Activated naive CD4-positive, alpha-beta T cell (primary cell): ENCODE measurements around the gene PSMD13.
A peak's percentile ranks its signal among the peaks of the same experiment; 100 is the strongest.

ENCODE experiments used
- DNase-seq, 4 experiments: peaks; one replicate each; lab custom pipeline; 2025; lab: John Stamatoyannopoulos, UW

Gene PSMD13

DNA sequence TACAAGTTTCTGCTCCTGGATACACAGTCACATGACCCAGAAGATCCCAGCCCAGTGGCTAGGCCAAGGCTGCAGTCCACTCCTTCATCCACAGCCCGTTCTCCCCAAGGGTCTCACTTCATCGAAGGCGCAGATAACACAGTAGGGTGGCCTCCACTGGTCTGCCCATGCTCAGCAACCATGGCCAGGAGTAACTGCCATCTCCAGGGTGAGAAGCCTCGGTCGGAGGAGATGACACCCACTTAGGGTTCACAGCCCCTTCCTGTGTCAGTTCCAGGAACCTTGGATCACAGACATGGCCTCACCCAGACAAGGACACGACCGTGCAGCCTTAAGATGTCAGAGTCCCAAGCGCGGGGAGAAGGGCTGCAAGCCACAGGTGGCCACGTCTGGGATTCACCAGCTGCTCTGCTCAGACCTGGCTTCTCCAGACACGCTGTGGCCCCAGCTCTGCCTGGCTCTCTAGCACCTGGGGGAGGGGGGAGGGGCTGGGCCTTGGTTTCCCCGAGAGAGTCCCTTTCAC, 32.1 kb upstream of the PSMD13 start:
- DNase-seq = no peak

- DNase-seq = no peak
Measured at GRCh38 chr11:205221-206001, 31.4 kb upstream of the PSMD13 start.

- DNase-seq = no peak
Measured at GRCh38 chr11:206002-206384, 30.8 kb upstream of the PSMD13 start.

DNA sequence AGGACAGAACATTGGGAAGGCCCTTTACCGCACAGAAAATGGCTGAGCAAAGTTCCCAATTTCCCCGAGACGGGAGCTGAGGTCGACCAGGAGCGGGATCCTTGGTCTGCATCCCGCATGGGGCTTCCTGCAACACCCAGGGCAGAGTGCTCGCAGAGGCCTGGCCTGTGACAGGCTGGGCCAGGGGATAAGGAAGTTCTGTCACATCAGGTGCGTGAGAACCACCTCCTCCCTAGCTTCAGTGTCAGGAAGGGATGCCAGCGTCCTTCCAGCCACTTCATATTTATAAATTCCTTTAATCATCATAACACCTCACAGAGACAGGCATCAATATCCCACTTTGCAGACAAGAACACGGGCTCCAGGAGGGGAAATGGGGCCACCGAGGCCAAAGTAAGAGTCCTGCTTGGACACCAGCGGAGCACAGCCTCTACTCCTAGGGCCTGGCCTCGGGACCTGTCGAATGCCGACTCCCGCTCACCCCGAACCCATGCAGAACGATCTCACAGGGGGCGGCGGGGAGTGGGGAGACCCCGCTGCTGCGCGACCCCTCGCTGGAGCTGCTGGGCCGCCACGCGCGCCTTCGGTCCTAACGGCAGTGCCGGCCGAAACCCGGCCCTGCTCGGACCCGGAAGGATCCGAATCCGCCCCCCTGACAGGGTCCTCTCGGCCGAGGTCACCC, 30.1 kb upstream of the PSMD13 start:
- DNase-seq = peak in 2 of 4 experiments; percentile 16 to 28

DNA sequence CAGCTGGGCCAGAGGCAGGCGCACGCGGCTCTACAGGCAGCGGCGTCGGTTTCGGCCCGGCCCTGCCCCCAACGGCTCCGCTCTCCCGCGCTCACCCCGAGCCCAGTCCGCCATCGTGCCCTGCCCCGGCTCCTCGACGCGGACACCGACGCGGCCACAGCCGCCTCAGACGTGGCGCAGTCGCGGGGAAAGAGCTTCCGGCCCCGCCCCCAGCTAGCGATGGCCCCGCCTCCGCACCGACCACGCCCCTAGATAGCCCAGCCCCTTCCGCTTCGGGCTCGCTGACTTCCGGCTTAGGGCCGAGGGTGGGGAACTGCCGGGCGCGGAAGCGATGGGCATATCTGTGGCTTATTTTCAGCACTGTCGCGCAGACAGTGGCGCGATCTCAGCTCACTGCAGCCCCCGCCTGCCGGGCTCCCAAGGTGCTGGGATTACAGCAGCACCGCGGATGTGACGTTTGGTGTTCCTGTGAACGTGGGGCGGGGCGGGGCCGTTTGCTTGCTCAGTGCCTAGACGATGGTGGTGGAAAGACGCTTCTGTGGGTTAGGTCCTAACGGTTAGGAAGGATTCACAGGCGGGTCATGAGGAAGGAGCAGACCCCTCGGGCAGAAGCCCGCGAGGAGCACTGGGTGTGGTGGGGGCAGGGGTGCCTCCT, 29.4 kb upstream of the PSMD13 start, which contains the start of the genes BET1L and RIC8A:
Gene BET1L, minus strand, starts transcription at position 192 of the 655 bp plus-strand sequence. Its CDS starts 78 bp downstream, at position 114.
Gene RIC8A, plus strand, starts transcription at position 501 of the 655 bp plus-strand sequence. CDS start 1,147 bp downstream, outside the sequence.
- peak; percentile 95 to 98 (median 96) for DNase-seq

DNA sequence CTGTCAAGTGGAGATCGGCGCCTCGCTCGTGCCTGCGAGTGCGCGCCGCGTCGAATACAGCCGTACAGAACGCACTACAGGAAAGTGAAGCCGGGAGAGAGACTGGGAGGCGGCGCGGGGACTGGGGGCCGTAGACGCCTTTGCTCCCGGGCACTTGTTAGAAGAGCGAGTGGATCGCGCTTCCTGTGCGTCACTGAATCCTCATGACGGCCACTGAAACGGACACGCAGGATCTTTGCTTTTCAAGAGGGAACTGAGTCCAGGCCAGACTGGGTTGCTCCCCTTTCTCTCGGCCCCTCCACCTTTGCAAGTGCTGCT, 29.0 kb upstream of the PSMD13 start:
- peak in 1 of 4 experiments; percentile 45 for DNase-seq

GRCh38 chr11:208181-208916, 28.4 kb upstream of the PSMD13 start:
- DNase-seq = peak; percentile 39 to 82 (median 62)

GRCh38 chr11:208917-209260, 27.9 kb upstream of the PSMD13 start:
- no peak for DNase-seq

GRCh38 chr11:209275-210121, 27.3 kb upstream of the PSMD13 start:
- no peak for DNase-seq

DNA sequence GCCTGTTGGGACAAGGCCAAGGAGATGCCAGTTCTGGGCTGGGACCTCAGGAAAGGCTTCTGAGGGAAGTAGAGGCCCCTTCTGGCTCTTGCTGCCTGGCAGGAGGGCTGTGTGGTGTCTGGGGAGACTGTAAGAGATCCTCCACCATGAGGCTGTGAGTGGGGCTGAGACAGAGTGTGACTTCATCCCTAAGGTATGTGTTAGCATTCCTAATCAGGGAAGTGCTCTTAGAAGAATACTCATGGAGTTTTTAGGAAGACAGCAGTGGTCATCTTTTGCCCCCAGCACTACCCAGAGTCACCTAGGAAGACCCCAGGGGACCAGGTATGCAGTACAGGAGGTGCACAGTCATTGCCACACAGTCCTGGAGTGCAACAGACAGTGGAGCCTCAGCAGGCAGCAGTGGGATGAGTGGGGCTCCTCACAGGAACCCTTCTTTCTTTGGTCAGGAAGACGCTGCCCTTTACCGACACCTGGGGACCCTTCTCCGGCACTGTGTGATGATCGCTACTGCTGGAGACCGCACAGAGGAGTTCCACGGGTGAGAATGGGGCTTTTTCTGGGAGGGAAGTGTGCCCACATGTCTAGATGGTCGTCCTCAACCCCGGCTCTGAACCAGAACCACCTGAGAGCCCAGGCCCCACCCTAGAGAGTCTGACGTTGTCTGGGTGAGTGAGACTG, 26.5 kb upstream of the PSMD13 start:
- no peak for DNase-seq

- DNase-seq = no peak
Measured at GRCh38 chr11:210803-211180, 26.0 kb upstream of the PSMD13 start.

DNA sequence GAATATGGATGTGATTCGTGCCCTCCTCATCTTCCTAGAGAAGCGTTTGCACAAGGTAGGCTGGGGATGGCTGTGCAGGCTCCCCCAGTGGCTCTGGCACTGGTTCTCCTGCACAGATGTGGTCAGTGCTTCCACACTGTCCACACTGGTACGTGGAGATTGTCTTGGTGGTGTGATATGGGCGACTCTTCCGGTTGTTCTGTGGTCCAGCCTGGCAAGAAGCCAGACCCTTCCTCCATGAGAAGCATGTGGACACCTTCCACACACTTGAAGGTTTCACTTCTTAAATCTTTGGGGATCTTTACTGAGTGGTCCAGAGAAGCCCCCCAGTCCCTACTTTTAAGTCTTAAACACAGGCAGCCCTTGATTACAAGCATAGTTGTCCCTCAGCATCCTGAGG, 25.5 kb upstream of the PSMD13 start:
- no peak for DNase-seq

GRCh38 chr11:211741-212140, 25.0 kb upstream of the PSMD13 start:
- no peak for DNase-seq

DNA sequence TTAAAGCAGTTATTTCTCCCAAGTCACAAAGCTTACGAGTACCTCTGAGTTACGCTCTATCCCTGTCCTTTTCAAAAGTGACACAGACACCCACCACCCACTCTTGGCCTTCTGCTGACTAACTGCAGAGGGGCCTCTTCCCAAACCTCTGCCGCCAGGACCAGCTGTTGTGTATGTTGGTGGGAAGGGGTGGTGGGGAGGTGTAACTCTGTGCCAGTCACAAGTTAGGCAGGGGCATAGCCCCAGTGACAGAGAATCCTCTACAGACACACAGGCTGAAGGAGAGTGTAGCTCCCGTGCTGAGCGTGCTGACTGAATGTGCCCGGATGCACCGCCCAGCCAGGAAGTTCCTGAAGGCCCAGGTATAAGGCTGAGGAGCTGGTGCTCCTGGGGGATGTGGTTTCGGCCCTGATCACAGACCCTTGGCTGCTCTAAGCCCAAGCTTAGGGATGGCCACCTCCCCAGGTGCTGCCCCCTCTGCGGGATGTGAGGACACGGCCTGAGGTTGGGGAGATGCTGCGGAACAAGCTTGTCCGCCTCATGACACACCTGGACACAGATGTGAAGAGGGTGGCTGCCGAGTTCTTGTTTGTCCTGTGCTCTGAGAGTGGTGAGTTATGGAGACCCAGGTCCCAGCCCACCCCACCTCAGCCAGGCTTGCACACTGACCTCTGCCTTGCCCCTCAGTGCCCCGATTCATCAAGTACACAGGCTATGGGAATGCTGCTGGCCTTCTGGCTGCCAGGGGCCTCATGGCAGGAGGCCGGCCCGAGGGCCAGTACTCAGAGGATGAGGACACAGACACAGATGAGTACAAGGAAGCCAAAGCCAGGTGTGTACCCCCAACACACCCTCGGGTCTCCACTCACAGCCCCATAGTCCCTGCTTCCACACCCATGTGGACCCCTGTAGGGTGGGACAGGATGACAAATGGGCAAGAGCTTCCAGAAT, 24.4 kb upstream of the PSMD13 start:
- DNase-seq = no peak

GRCh38 chr11:213111-213510, 23.7 kb upstream of the PSMD13 start:
- DNase-seq = no peak

DNA sequence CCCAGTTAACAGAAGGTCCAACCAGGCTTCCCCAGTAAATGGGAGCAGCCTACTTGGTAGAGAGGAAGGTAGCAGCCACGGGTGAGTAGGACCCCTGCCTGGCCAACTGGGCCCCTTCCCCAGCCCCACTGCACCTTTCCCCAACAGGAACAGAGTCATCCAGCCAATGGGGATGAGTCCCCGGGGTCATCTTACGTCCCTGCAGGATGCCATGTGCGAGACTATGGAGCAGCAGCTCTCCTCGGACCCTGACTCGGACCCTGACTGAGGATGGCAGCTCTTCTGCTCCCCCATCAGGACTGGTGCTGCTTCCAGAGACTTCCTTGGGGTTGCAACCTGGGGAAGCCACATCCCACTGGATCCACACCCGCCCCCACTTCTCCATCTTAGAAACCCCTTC, 22.7 kb upstream of the PSMD13 start:
- no peak for DNase-seq

GRCh38 chr11:215581-216037, 21.2 kb upstream of the PSMD13 start:
- no peak for DNase-seq

GRCh38 chr11:216081-216974, 20.4 kb upstream of the PSMD13 start:
- DNase-seq = no peak
